Activated CD8-positive, alpha-beta T cell treated with anti-CD3 and anti-CD28 coated beads, Interleukin-2, amount 10 ng/mL, durations not matched to agents 7 days and 5 days (primary cell): Measurements from ENCODE around the gene PHF21A. TPM values are rescaled to one million over a fixed set of nuclear protein-coding genes. Genes with fewer than 3 reads are reported as not detected.

Source experiments
- ATAC-seq: fragments of 150-1000 bp; cut with Tn5 transposase; one replicate; pipeline ENCODE4 v1.10.0; 2021; ENCODE audit warnings: moderate library complexity
- CTCF ChIA-PET: fragments of 350-600 bp; sonication (Branson Sonifier 250); formaldehyde crosslinking; loops from one replicate; lab custom pipeline; 2021; ENCODE audit warnings: antibody characterized with exemption; lab: Charles Lee
- POLR2A ChIA-PET: fragments of 350-600 bp; sonication (Branson Sonifier 250); formaldehyde crosslinking; loops from one replicate; lab custom pipeline; 2021; ENCODE audit warnings: antibody characterized with exemption; lab: Charles Lee
- DNase-seq: peaks from one replicate; pipeline ENCODE4 v3.0.0-alpha.2; 2020
- H3K27ac Mint-ChIP-seq: one replicate; pipeline ENCODE4 v1.8.0; 2021; ENCODE audit warnings: mild to moderate bottlenecking, mixed read lengths
- H3K27me3 Mint-ChIP-seq: one replicate; pipeline ENCODE4 v1.8.0; 2021; ENCODE audit warnings: low read depth, mixed read lengths
- H3K36me3 Mint-ChIP-seq: one replicate; pipeline ENCODE4 v1.8.0; 2021; ENCODE audit warnings: low read depth, mixed read lengths
- H3K4me1 Mint-ChIP-seq: one replicate; pipeline ENCODE4 v1.8.0; 2021; ENCODE audit warnings: low read depth, mixed read lengths
- H3K4me3 Mint-ChIP-seq: one replicate; pipeline ENCODE4 v1.8.0; 2021; ENCODE audit warnings: mild to moderate bottlenecking, mixed read lengths
- H3K9me3 Mint-ChIP-seq: one replicate; pipeline ENCODE4 v1.8.0; 2022; ENCODE audit warnings: mixed read lengths; ENCODE audit not compliant: insufficient read depth
- total RNA-seq, 2 experiments: library from RNA; stranded (reverse); gene quantifications; one replicate each; pipeline ENCODE4 v1.2.3, GENCODE V29; 2021

Gene PHF21A
- total RNA-seq, 2 experiments from 2014 or later, result 26.9 to 27.0 TPM

DNA sequence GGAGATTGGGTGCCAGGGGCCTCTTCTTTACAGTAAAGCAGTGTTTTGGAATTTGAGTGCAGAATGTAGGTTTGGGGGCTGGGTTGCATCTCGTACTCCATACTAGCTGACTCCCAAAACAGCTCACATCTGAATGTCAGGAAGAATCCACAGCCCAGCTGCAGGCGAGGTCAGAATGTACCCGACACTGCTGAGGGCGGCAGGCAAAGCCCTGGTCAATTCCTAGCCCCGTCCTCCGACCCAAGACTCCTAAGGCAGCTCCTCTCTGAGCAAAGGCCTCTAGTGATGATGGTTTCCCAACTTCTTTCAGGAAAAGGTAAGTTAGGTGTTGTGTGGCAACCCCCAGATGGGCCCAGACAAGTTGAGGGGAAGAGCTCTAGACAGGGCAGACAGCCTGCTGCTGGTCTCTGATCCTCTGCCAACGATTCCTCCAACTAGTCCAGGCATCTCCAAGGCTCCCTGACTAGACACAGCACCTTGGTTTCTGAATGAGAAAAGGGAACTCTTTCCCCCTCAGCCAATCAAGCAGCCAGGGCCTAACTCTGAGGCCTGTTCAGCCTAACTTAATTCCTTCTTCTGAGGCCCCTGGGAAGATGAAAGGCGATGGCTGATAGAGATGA lies 190.2 kb downstream of the PHF21A start:
- Mint-ChIP-seq H3K27me3 (no peaks in the 10 kb centered on the region), H3K27ac (peak overlapping the region; percentile 87), H3K4me1 (peaks cover 40% of the 10 kb centered on the region), H3K36me3 (peaks cover 7% of the 10 kb centered on the region), H3K9me3 (no peaks in the 10 kb centered on the region), H3K4me3 (no peak overlapping the region)
- ChIA-PET CTCF (interaction anchor here (1.2 to 2.1 kb wide), 3 partner anchors 34 to 75 kb away, joined by 4 to 11 read pairs (median 6); no protein-coding TSS in a partner anchor), POLR2A (no interaction called here)
- ATAC-seq (no peak), DNase-seq (no peak)

DNA sequence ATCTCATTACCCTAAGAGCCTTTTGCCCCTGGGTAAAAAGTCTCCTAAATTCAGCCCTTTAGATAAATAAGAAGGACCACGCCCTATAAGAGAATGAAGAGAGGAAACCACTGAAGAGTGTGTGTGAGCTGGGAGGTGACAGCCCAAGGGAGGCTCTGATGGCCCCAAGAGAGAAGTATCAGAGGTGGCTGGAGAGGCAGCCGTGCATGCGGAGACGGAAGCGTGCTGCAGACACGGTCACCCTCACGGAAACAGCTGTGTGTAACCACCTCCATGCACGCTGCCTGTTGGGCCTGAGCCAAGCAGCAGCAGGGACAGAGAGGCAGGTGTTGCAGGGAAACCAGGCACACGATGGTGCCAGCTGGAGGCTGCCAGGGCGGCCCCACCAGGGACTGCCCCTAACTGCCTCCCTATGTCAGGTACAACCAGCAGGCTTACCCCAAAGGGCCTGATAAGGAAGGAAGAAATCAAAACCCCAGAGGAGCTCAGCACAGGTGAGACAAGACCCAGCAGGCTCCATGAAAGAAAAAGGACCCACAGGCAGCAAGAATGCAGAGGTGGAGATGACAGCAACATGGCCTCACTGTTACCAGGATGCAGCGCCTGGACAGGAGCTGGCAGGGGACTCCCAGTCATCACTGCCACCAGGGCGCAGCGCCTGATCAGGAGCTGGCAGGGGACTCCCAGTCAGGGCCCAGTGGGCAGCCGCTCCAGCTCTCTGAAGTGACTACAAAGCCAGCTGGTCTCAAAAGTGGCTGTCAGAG lies 191.0 kb downstream of the PHF21A start:
- no peaks in the 10 kb centered on the region for H3K9me3 Mint-ChIP-seq
- no peaks in the 10 kb centered on the region for H3K27me3 Mint-ChIP-seq
- H3K4me3 Mint-ChIP-seq, result peak overlapping the region; percentile 38
- peak overlapping the region; percentile 87 for H3K27ac Mint-ChIP-seq
- ATAC-seq (peak; percentile 81), DNase-seq (peak; percentile 64)
- peaks cover 40% of the 10 kb centered on the region for H3K4me1 Mint-ChIP-seq
- CTCF ChIA-PET, result interaction anchor here (1.0 to 2.1 kb wide), 4 partner anchors 35 to 76 kb away, joined by 3 to 11 read pairs (median 5); no protein-coding TSS in a partner anchor
- POLR2A ChIA-PET, result interaction anchor here (1.0 kb wide), 1 partner anchor 13 kb away, joined by 4 read pairs; the partner anchor contains the start of gene PEX16
- H3K36me3 Mint-ChIP-seq, result peaks cover 5% of the 10 kb centered on the region

DNA sequence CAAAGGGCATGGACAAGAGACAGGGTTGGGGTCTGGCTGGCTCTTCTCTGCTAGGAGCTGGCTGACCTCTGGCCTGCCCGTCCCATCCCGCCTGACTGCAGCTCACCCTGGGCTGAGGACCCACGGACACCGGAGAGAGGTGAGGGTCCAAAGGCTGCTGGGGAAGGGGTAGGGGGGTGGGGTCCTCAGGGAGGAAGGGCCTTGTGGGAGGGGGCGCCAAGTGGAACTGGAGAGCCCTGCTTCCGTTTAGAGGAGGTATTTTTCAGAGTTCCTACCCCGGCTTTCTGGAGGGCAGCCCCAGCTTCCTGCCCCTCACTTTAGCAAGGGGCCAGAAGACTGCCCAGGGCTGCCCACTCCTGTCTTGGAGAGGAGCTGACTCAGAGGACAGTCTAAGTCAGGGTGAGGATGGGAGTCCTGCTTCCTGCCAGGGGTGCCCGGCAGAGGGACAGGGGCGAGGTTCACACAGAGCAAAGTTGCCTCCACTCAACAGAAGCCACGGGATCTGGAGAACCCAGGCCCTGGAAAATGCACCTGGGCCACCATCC lies 191.7 kb downstream of the PHF21A start:
- Mint-ChIP-seq H3K36me3 (peaks cover 2% of the 10 kb centered on the region), H3K4me1 (peaks cover 40% of the 10 kb centered on the region), H3K4me3 (no peak overlapping the region), H3K27ac (peak overlapping the region; percentile 87), H3K27me3 (peaks cover under 1% of the 10 kb centered on the region), H3K9me3 (no peaks in the 10 kb centered on the region)
- ChIA-PET POLR2A (interaction anchor here (1.0 kb wide), 1 partner anchor 12 kb away, joined by 4 read pairs; the partner anchor contains the start of gene PEX16), CTCF (interaction anchor here (1.0 to 2.1 kb wide), 4 partner anchors 35 to 77 kb away, joined by 3 to 11 read pairs (median 5); no protein-coding TSS in a partner anchor)
- ATAC-seq (peak; percentile 40), DNase-seq (peak; percentile 23)

DNA sequence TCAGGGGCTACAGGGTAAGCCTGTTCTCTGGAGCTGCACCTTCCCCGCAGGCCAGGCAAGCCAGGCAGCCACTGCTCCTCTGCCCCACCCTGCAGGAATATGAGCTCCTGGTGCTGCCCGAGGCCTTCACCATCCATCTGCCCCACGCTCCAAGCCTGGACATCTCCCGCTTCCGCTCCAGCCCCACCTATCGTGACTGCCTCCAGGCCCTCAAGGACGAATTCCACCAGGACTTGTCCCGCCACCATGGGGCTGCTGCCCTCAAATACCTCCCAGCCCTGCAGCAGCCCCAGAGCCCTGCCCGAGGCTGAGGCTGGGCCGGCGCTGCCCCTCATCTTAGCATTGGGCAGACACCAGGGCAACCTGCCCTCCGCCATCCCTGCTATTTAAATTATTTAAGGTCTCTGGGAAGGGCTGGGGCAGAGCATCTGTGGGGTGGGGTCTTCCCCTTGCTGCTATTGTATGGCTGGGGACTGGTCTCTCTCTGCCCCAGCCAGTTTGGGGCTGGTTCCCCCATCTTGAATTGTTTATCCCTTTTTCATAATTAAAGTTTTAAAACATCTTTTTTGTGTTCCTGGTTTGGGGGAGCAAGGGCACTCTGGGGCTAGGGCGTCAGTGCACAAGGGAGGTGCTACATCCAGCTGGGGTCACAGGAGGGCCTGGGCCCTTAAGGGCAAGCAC lies 192.6 kb downstream of the PHF21A start:
- peaks cover 8% of the 10 kb centered on the region for H3K27me3 Mint-ChIP-seq
- H3K27ac Mint-ChIP-seq, result no peak overlapping the region
- no peak overlapping the region for H3K4me3 Mint-ChIP-seq

DNA sequence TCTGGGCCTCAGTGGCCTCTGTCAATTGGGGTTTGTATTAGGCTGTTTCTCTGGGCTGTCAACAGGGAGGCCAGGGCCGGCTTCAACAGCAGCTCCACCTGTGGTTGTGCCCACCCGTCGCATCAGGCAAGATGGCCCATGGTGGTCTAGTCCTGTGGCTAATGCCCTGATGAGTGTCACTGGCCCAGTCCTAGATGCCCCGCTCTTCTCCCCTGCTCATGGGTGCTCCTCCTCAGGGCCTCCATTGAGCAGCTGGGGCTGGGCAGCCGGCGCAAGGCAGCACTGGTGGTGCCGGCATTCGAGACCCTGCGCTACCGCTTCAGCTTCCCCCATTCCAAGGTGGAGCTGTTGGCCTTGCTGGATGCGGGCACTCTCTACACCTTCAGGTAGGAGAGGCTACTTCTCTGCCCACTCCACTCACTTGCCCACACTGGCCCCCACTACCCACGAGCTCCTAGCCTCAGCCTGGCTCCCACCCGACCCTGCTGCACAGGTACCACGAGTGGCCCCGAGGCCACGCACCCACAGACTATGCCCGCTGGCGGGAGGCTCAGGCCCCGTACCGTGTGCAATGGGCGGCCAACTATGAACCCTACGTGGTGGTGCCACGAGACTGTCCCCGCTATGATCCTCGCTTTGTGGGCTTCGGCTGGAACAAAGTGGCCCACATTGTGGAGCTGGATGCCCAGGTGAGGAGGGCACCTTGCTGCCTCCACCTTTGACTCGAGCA lies 193.4 kb downstream of the PHF21A start:
- ATAC-seq (no peak), DNase-seq (peak; percentile 17)
- Mint-ChIP-seq H3K27ac (peak overlapping the region; percentile 64), H3K4me3 (no peak overlapping the region), H3K9me3 (no peaks in the 10 kb centered on the region), H3K4me1 (peaks cover 44% of the 10 kb centered on the region), H3K36me3 (peaks cover 2% of the 10 kb centered on the region), H3K27me3 (peaks cover 12% of the 10 kb centered on the region)
- ChIA-PET POLR2A (interaction anchor here (1.1 to 2.7 kb wide), 3 partner anchors 9 to 14 kb away, joined by 3 to 16 read pairs (median 3); partner anchors contain the start of gene PEX16), CTCF (no interaction called here)

More for the DNA sequence above, 192.6 kb downstream of the PHF21A start:
- ATAC-seq (no peak), DNase-seq (no peak)
- H3K4me1 Mint-ChIP-seq, result peaks cover 40% of the 10 kb centered on the region
- peaks cover 2% of the 10 kb centered on the region for H3K36me3 Mint-ChIP-seq
- H3K9me3 Mint-ChIP-seq, result no peaks in the 10 kb centered on the region
- ChIA-PET POLR2A (interaction anchor here (1.1 to 2.7 kb wide), 2 partner anchors 8 to 12 kb away, joined by 3 to 16 read pairs; partner anchors contain the start of gene PEX16), CTCF (interaction anchor here (0.6 to 2.1 kb wide), 3 partner anchors 36 to 626 kb away, joined by 3 to 11 read pairs (median 6); no protein-coding TSS in a partner anchor)

DNA sequence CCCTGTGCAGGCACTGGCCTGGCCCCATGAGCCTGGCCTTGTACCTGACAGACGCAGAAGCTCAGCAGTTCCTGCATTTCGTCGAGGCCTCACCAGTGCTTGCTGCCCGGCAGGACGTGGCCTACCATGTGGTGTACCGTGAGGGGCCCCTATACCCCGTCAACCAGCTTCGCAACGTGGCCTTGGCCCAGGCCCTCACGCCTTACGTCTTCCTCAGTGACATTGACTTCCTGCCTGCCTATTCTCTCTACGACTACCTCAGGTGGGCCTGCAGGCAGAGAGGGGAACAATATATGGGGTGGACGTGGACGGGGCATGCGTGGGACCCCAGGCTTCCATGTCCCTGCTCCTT lies 193.9 kb downstream of the PHF21A start:
- CTCF ChIA-PET, result interaction anchor here (0.6 to 1.5 kb wide), 5 partner anchors 37 to 156 kb away, joined by 3 to 5 read pairs (median 4); no protein-coding TSS in a partner anchor
- H3K4me3 Mint-ChIP-seq, result no peak overlapping the region
- H3K27me3 Mint-ChIP-seq, result peaks cover 12% of the 10 kb centered on the region
- ATAC-seq (peak; percentile 29), DNase-seq (peak; percentile 48)
- H3K4me1 Mint-ChIP-seq, result peaks cover 44% of the 10 kb centered on the region
- POLR2A ChIA-PET, result interaction anchor here (1.1 to 2.7 kb wide), 3 partner anchors 10 to 14 kb away, joined by 3 to 16 read pairs (median 3); partner anchors contain the start of gene PEX16
- no peaks in the 10 kb centered on the region for H3K9me3 Mint-ChIP-seq
- peak overlapping the region; percentile 64 for H3K27ac Mint-ChIP-seq
- H3K36me3 Mint-ChIP-seq, result peaks cover under 1% of the 10 kb centered on the region

DNA sequence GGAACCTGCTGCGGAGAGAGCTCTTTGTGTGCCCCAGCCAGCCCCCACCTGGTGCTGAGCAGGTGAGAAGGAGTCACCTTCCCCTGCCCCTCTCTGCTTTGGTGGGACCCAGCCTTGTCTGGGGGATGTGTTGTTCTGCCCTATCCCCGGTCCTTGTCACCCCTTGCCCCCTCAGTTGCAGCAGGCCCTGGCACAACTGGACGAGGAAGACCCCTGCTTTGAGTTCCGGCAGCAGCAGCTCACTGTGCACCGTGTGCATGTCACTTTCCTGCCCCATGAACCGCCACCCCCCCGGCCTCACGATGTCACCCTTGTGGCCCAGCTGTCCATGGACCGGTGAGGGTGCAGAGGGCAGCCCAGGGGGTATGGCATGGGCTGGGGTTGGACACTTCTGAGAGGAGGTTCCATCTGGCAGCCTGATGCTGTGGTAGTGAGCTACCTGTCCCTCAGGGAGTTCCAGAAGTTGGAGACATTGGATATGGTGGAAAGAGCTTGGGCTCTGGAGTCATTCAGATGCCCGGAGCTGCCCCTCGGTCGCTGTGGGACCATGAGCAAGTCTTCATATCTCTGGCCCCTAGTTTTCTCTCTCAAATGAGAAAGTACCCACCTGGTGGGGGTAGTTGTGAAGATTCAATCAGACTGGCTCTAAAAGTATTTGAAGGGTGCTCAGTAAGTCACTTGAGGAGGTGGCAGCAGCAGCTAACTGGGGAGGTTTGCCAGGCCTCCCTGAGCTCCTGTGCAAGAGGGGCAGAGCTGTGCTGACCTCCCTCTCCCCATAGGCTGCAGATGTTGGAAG lies 194.5 kb downstream of the PHF21A start:
- Mint-ChIP-seq H3K36me3 (no peaks in the 10 kb centered on the region), H3K4me3 (no peak overlapping the region), H3K9me3 (no peaks in the 10 kb centered on the region), H3K4me1 (peaks cover 44% of the 10 kb centered on the region), H3K27me3 (peaks cover 13% of the 10 kb centered on the region), H3K27ac (peak overlapping the region; percentile 64)
- peak; percentile 19 for DNase-seq
- POLR2A ChIA-PET, result interaction anchor here (1.1 to 2.7 kb wide), 2 partner anchors 10 to 13 kb away, joined by 3 to 16 read pairs; partner anchors contain the start of gene PEX16
- CTCF ChIA-PET, result interaction anchor here (0.6 to 1.5 kb wide), 6 partner anchors 38 to 1782 kb away, joined by 3 to 5 read pairs (median 4); no protein-coding TSS in a partner anchor
- ATAC-seq, result no peak

DNA sequence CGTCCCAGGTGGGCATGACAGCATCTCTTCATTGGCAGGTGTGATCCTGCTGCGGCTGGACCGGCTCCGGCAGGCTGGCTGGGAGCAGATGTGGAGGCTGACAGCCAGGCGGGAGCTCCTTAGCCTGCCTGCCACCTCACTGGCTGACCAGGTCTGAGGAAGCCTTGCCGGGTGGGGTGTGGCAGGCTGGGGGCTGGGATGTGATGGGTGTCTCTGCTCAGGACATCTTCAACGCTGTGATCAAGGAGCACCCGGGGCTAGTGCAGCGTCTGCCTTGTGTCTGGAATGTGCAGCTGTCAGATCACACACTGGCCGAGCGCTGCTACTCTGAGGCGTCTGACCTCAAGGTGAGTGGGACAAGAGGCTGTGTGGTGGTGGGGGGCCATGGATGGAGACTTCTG lies 195.3 kb downstream of the PHF21A start:
- Mint-ChIP-seq H3K27ac (no peak overlapping the region), H3K9me3 (no peaks in the 10 kb centered on the region), H3K36me3 (no peaks in the 10 kb centered on the region), H3K4me3 (no peak overlapping the region), H3K4me1 (peaks cover 43% of the 10 kb centered on the region), H3K27me3 (peaks cover 18% of the 10 kb centered on the region)
- DNase-seq, result peak; percentile 17
- no peak for ATAC-seq
- CTCF ChIA-PET, result interaction anchor here (1.1 to 1.5 kb wide), 2 partner anchors 39 to 80 kb away, joined by 4 to 5 read pairs; no protein-coding TSS in a partner anchor
- POLR2A ChIA-PET, result interaction anchor here (0.6 to 2.7 kb wide), 2 partner anchors 9 to 317 kb away, joined by 3 to 16 read pairs; partner anchors contain the start of gene PEX16

DNA sequence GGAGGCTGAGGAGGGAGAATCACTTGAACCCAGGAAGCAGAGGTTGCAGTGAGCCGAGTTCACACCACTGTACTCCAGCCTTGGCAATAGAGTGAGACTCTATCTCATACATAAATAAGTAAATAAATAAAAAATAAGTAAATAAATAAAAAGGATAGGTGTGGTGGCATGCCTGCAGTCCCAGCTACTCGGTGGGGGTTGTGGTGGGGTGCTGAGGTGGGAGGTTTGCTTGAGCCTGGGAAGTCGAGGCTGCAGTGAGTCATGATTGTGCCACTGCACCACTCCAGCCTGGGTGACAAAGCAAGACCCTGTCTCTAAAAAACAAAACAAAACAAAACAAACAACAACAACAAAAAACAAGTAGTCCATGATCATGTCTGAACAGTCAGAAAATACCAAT lies 195.7 kb downstream of the PHF21A start:
- Mint-ChIP-seq H3K27me3 (peaks cover 18% of the 10 kb centered on the region), H3K36me3 (no peaks in the 10 kb centered on the region), H3K9me3 (no peaks in the 10 kb centered on the region), H3K27ac (no peak overlapping the region), H3K4me3 (no peak overlapping the region), H3K4me1 (peaks cover 41% of the 10 kb centered on the region)
- CTCF ChIA-PET, result interaction anchor here (1.5 kb wide), 1 partner anchor 154 kb away, joined by 3 read pairs; no protein-coding TSS in a partner anchor
- DNase-seq (no peak), ATAC-seq (no peak)
- POLR2A ChIA-PET, result interaction anchor here (0.6 kb wide), 1 partner anchor 317 kb away, joined by 3 read pairs; no protein-coding TSS in a partner anchor
